H1 (cell line): ENCODE measurements around the gene CPXM1. TPM values are rescaled to one million over a fixed set of nuclear protein-coding genes. Genes with fewer than 3 reads are reported as not detected.

Experiments
- CBX8 ChIP-seq: fragments of 300-800, 300-1000 bp; sonication (generic); IDR thresholded peaks from 2 replicates; pipeline ENCODE4 v1.7.1; 2016; ENCODE audit warnings: low read depth, low read length, borderline replicate concordance
- GTF2F1 ChIP-seq: IDR thresholded peaks from 2 replicates; pipeline ENCODE4 v1.6.1; 2012; ENCODE audit warnings: low read depth, low read length, improper control_type of control experiment, borderline replicate concordance
- POLR2AphosphoS5 ChIP-seq: IDR thresholded peaks from 2 replicates; pipeline ENCODE4 v1.6.1; 2011; ENCODE audit warnings: low read depth, low read length
- RFX5 ChIP-seq: IDR thresholded peaks from 2 replicates; pipeline ENCODE4 v1.6.1; 2011; ENCODE audit warnings: low read depth, low read length, improper control_type of control experiment, borderline replicate concordance
- SIN3A ChIP-seq, 2 experiments: IDR thresholded peaks in 1 of 2; conservative IDR thresholded peaks in 1 of 2; 2 replicates each; pipeline ENCODE4 v1.6.1; 2011 to 2012; ENCODE audit warnings: low read length in 2 of 2, improper control_type of control experiment in 1 of 2, low read depth in 1 of 2, mild to moderate bottlenecking in 1 of 2
- SP4 ChIP-seq: IDR thresholded peaks from 2 replicates; pipeline ENCODE4 v1.6.1; 2012; ENCODE audit warnings: low read length, inconsistent platforms
- SUZ12 ChIP-seq: fragments of 200-600 bp; sonication (generic); IDR thresholded peaks from 2 replicates; pipeline ENCODE4 v1.6.1; 2012; ENCODE audit warnings: mild to moderate bottlenecking, inconsistent platforms, low read length, moderate library complexity, mixed read lengths
- polyA plus RNA-seq, 7 experiments: library from polyadenylated mRNA; depleted of rRNA in 3 of 7; stranded (reverse) in 5 of 7; unstranded in 2 of 7; fragments of >200 nt in 5 of 7; fragments of 200-250 nt in 2 of 7; gene quantifications; 1 replicate in 5 of 7; 2 replicates in 1 of 7; 4 replicates in 1 of 7; pipeline versions ENCODE4 v1.2.1 to v1.2.3, GENCODE V29; 2011 to 2013; ENCODE audit warnings: missing spikeins in 2 of 7, mixed read lengths in 2 of 7
- total RNA-seq: library from RNA; stranded (reverse); fragmentation: NEBNext Ultra II Directional; extraction: Animal tissue kit (Norgen Biotek cat#: 25700); gene quantifications from 2 replicates; pipeline ENCODE4 v1.2.1, GENCODE V29; 2021
- TF ChIP-seq, protein P1 (sequence below): IDR thresholded peaks from 2 replicates; pipeline ENCODE4 v1.6.1; 2012; ENCODE audit warnings: inconsistent platforms
- TF ChIP-seq, protein P2 (sequence below): IDR thresholded peaks from 2 replicates; pipeline ENCODE4 v1.6.1; 2011; ENCODE audit warnings: low read length, improper control_type of control experiment

Gene CPXM1
- total and polyA plus RNA-seq, 2 of the 8 experiments (the other 6 are each of a cell fraction or from before 2014, with no cell fraction given), result 31.3 to 81.9 TPM

DNA sequence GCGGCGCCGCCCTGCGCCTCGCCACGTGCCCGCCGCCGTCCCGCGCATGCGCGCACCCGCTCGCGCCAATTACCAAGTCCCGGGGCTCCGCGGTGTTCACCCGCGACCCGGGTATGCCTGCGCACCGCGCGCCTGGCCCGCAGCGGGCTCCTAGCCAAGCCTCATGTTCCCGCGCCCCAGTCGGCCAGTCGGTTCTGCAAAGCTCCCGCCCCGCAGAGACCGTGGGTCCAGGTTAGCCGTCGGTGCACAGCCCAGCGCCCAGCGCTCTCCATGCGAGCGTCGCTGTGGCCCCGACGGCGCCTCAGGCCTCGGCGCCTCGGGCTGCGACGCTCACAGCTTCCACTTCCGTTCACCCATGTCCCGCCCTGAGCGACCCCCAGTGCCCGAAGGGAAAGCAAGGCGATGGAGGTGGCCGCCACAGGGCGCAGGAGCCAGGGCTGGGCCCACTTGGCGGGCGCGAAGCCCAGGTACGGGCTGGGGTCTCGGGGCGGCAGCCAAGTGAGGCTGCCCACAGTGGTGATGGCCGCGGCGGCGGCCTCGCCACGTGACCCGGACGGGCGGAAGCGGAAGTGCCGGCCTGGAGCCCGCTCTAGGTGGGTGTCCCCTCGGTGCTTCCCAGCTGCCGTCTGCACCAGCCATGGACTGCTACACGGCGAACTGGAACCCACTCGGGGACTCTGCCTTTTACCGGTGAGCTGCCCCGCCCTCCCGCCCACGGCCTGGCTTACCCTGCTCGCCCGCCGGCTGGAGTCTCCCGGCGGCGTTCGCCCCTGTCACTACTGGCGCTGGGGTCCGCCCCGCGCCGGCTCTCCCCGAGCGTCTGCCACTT is 39.9 kb upstream of the CPXM1 start, which contains the start of the genes PCED1A and VPS16 (continued):
- TF ChIP-seq, protein P1, sequence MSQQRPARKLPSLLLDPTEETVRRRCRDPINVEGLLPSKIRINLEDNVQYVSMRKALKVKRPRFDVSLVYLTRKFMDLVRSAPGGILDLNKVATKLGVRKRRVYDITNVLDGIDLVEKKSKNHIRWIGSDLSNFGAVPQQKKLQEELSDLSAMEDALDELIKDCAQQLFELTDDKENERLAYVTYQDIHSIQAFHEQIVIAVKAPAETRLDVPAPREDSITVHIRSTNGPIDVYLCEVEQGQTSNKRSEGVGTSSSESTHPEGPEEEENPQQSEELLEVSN, result peak; percentile 97
- TF ChIP-seq SIN3A (conservative IDR thresholded peaks at IDR 0.05 in 1 of 2, IDR thresholded peaks at IDR 0.05 in 1 of 2; ENCODE audit: low read depth in 1 of 2, low read length in 2 of 2) (peak; percentile 82 to 83; a peak in 2 of 4 replicates), SUZ12 (no peak; the same call in 1 of the 2 replicates), GTF2F1 (no peak), POLR2AphosphoS5 (no peak; the same call in 1 of the 2 replicates), CBX8 (no peak), SP4 (0 out of 2 replicates have a peak, but pooled peaks have one; percentile 37), RFX5 (no peak)
- TF ChIP-seq, protein P2, sequence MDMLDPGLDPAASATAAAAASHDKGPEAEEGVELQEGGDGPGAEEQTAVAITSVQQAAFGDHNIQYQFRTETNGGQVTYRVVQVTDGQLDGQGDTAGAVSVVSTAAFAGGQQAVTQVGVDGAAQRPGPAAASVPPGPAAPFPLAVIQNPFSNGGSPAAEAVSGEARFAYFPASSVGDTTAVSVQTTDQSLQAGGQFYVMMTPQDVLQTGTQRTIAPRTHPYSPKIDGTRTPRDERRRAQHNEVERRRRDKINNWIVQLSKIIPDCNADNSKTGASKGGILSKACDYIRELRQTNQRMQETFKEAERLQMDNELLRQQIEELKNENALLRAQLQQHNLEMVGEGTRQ, result peak; percentile 97
